Gastrocnemius medialis (tissue), 4 donors: ENCODE results near the gene PCBP1.
"Not testable (repeated sequence)": the region's sequence is repeated elsewhere in the genome, so short reads cannot be mapped to it uniquely, and the experiment has no call there.

ENCODE experiments used
- CTCF ChIP-seq, 5 experiments: fragments of 450-650 bp in 3 of 5; fragments of 200-600 bp in 2 of 5; sonication (generic) in 2 of 5; IDR thresholded peaks in 4 of 5; conservative IDR thresholded peaks in 1 of 5; 1 replicate in 4 of 5; 2 replicates in 1 of 5; pipeline ENCODE4 v1.5.1; 2016 to 2019; ENCODE audit warnings: antibody characterized with exemption in 5 of 5, mild to moderate bottlenecking in 3 of 5, moderate library complexity in 3 of 5
- POLR2A ChIP-seq, 2 donors: fragments of 450-650 bp; IDR thresholded peaks; one replicate each; pipeline ENCODE4 v1.6.1; 2017; ENCODE audit warnings: antibody characterized with exemption in 2 of 2, mild to moderate bottlenecking in 2 of 2, moderate library complexity in 2 of 2

GRCh38 chr2:70106138-70106537, 18.9 kb downstream of the PCBP1 start:
- TF ChIP-seq POLR2A (IDR thresholded peaks at IDR 0.05); CTCF (IDR thresholded peaks at IDR 0.05 in 4 of 5, conservative IDR thresholded peaks at IDR 0.05 in 1 of 5): not testable (repeated sequence)
